Dendritic cell treated with granulocyte-macrophage colony-stimulating factor and Interleukin-4, amounts not matched to agents 40 ng/mL and 50 ng/mL, for 4 days (primary cell): ENCODE results near the gene CCNF.
"Not testable (repeated sequence)": the region's sequence is repeated elsewhere in the genome, so short reads cannot be mapped to it uniquely, and the experiment has no call there.

Experiments used
- H3K27ac Mint-ChIP-seq: one replicate; pipeline ENCODE4 v1.8.0; 2022; ENCODE audit warnings: mild to moderate bottlenecking, mixed read lengths
- H3K27me3 Mint-ChIP-seq: one replicate; pipeline ENCODE4 v1.8.0; 2022; ENCODE audit warnings: mild to moderate bottlenecking, mixed read lengths
- H3K36me3 Mint-ChIP-seq: one replicate; pipeline ENCODE4 v1.8.0; 2022; ENCODE audit warnings: low read depth, mixed read lengths
- H3K4me1 Mint-ChIP-seq: one replicate; pipeline ENCODE4 v1.8.0; 2022; ENCODE audit warnings: low read depth, mixed read lengths
- H3K4me3 Mint-ChIP-seq: one replicate; pipeline ENCODE4 v1.8.0; 2022; ENCODE audit warnings: mild to moderate bottlenecking, moderate library complexity, mixed read lengths
- H3K9me3 Mint-ChIP-seq: one replicate; pipeline ENCODE4 v1.8.0; 2022; ENCODE audit warnings: mixed read lengths
- intact Hi-C: fragments of 100-400 bp; cut with micrococcal nuclease; formaldehyde crosslinking; loops from one replicate; pipeline ENCODE4 v1.15.0; 2022

Gene CCNF

DNA sequence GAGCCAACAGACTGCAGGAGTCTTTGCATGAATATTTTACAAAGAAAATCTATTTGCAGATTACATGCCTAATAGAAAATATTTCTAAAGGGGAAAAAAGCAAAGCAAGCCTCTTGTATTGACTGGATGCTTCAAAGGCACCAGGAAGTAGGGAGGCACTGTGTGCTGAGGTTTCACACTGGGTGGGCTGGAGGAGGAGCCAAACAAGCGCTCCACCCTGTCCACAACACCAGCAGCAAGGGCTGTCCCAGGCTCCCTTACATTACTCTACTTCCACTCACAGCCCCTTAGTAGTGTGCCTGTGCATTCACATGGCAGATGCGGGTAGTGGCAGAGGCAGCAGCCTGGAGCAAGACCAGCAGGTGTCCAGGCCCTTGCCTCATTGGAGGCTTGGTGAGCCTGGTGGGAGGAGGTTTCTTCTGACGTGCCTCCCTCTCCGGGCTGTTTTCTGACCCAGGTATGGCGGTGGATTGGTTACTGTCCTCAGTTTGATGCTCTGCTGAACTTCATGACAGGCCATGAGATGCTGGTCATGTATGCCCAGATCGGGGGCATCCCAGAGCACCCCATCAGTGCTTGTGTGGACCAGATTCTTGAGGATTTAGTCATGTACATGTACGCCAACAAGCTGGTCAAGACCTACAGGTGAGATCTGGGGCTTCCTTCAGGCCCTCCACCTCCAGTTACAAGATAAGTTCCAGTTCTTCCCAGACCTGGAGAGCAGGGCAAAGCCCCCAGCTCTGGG, 7.0 kb upstream of the CCNF start:
- intact Hi-C loops, result loop anchor here (5.0 kb wide), 1 partner anchor 80 kb away; the partner anchor contains the start of gene ABCA3
- Mint-ChIP-seq H3K27me3 (peaks cover 11% of the 10 kb centered on the region), H3K4me1 (peaks cover 10% of the 10 kb centered on the region), H3K27ac (no peak overlapping the region), H3K4me3 (no peak overlapping the region), H3K36me3 (no peaks in the 10 kb centered on the region), H3K9me3 (no peaks in the 10 kb centered on the region)

DNA sequence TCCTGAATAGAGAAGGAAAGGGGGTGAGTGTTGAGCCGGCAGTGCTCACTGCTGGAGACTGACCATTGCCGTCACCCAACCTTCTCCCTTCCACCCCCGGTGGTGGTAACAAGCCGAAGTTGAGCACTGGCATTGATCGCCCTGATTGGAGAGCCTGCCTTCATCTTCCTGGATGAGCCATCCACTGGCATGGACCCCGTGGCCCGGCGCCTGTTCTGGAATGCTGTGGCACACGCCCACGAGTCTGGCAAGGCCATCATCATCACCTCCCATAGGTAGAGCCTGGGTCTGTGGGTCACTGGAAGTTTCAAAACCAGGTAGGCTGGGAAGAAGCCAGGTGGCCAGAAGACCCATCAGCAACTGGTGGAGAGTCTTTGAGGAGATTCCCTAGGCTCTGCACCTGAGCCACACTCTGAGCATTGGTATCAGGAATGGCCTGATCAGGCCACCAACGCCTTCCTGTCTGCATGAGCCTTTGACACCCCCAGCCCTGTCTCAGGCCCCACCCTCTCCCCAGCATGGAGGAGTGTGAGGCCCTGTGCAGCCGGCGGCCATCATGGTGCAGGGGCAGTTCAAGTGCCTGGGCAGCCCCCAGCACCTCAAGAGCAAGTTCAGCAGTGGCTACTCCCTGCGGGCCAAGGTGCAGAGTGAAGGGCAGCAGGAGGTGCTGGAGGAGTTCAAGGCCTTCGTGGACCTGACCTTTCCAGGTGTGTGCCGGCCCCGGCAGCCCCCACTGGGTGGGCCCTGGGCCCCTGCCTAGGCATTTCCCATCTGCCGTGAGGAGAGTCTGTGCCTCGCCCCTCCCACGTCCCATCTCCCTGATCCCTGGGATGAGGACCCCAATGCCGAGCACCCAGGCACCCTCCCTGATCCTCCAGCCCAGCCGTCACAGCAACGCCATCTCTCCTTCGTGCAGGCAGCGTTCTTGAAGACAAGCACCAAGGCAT, 4.9 kb upstream of the CCNF start:
- H3K36me3 Mint-ChIP-seq, result no peaks in the 10 kb centered on the region
- H3K27ac Mint-ChIP-seq, result no peak overlapping the region
- intact Hi-C loops, result loop anchor here (5.0 kb wide), 1 partner anchor 82 kb away; the partner anchor contains the start of gene ABCA3
- H3K4me1 Mint-ChIP-seq, result peaks cover 20% of the 10 kb centered on the region
- peaks cover 23% of the 10 kb centered on the region for H3K27me3 Mint-ChIP-seq
- no peaks in the 10 kb centered on the region for H3K9me3 Mint-ChIP-seq
- no peak overlapping the region for H3K4me3 Mint-ChIP-seq

DNA sequence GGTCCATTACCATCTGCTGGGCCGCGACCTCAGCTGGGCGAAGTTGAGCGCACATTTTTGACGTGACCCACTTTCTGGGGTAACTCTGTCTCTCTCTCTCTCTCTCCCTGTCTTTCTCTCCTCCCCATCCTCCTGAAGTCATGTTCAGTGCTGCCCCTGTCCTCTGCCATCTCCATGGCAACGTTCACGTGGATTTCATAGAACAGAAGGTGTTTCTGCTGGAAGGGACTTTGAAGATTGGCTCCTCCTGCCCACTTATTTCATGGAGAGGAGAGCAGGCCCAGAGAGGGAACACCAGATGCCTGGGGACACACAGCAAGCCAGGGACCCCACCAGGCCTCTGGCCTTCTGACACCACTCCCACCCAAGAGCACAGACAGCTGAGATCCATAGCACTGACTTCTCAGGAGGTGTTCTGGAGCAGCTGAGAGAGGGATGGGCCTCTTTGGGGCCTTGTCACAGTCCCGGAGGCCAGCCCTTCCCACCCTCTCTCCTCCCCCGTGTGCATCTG, 4.2 kb upstream of the CCNF start:
- Mint-ChIP-seq H3K36me3 (no peaks in the 10 kb centered on the region), H3K4me3 (no peak overlapping the region), H3K4me1 (peaks cover 23% of the 10 kb centered on the region), H3K9me3 (no peaks in the 10 kb centered on the region), H3K27ac (no peak overlapping the region), H3K27me3 (peaks cover 25% of the 10 kb centered on the region)
- intact Hi-C loops, result no loop called here

DNA sequence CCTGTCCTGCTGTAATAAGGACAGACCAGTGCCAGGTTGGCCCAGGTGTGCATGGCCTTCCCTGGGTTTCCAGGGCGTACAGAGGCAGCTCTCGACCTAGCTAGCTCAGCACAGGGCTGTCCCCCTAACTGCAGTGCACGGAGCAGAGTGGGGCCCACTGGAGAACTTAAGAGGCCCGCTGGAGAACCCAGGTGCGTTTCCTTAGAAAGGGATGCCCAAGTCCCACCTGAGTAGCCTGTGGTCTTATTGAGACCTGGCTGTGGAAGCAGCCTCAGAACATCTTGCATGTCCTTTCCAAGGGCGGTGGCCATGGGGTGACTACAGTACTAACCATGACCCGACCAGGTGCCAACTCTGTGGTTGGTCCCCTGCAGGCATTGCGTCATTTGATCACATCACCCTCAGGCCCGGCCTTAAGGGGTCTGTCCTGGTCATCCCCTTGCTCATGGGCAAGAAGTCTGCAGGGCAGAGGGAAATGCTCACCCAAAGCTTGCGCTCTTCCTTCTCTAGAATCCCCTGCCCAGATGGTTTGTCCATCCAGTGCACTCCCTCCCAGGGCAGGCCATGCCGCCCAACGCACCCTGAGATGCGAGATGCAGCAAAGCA, 3.3 kb upstream of the CCNF start:
- H3K36me3 Mint-ChIP-seq, result no peaks in the 10 kb centered on the region
- peaks cover 23% of the 10 kb centered on the region for H3K4me1 Mint-ChIP-seq
- peaks cover 26% of the 10 kb centered on the region for H3K27me3 Mint-ChIP-seq
- no peak overlapping the region for H3K4me3 Mint-ChIP-seq
- intact Hi-C loops, result no loop called here
- H3K27ac Mint-ChIP-seq, result no peak overlapping the region
- no peaks in the 10 kb centered on the region for H3K9me3 Mint-ChIP-seq

DNA sequence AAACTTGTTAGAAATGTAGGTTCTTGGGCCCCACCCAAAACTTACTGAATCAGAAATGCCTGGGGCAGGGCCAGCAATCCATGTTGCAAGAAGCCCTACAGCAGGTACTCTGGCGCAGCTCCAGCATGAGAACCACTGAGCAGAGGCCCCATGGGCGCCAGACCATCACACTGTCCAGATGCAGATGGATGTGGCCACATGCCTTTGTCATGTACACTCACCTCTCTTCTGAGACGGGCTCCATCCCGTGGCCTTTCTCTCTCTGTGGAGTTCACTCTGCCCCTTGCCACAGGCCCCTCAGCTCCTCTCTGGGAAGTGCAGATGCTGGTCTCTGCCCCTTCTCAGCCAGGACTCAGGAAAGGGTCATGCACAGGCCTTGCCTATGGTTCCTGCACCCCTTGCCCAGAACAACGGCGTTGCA, 2.3 kb upstream of the CCNF start:
- Mint-ChIP-seq H3K27me3 (peaks cover 21% of the 10 kb centered on the region), H3K9me3 (no peaks in the 10 kb centered on the region), H3K4me3 (no peak overlapping the region), H3K36me3 (no peaks in the 10 kb centered on the region), H3K4me1 (peaks cover 23% of the 10 kb centered on the region), H3K27ac (no peak overlapping the region)
- intact Hi-C loops, result no loop called here

DNA sequence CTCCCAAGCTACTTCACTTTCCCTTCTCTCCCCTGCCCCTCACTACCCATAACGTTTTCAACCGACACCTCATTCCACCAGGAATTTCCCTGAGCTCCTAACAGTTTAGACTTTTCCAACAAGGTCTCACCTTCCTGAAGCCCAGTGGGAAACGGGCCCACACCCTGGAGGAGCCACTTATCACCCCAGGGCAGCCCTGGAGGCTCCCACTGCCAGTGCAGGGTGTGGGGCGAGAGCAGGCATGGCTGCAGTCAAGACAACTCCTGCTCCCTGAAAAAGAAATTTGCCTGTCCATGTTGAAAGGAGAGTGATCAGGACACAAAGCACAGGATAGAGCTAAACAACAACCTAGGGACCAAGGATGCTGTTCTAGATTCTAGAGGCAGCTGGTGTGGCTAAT, 1.7 kb upstream of the CCNF start:
- no peak overlapping the region for H3K4me3 Mint-ChIP-seq
- H3K27me3 Mint-ChIP-seq, result peaks cover 21% of the 10 kb centered on the region
- peaks cover 3% of the 10 kb centered on the region for H3K36me3 Mint-ChIP-seq
- H3K27ac Mint-ChIP-seq, result no peak overlapping the region
- peaks cover 23% of the 10 kb centered on the region for H3K4me1 Mint-ChIP-seq
- no peaks in the 10 kb centered on the region for H3K9me3 Mint-ChIP-seq
- intact Hi-C loops, result no loop called here

DNA sequence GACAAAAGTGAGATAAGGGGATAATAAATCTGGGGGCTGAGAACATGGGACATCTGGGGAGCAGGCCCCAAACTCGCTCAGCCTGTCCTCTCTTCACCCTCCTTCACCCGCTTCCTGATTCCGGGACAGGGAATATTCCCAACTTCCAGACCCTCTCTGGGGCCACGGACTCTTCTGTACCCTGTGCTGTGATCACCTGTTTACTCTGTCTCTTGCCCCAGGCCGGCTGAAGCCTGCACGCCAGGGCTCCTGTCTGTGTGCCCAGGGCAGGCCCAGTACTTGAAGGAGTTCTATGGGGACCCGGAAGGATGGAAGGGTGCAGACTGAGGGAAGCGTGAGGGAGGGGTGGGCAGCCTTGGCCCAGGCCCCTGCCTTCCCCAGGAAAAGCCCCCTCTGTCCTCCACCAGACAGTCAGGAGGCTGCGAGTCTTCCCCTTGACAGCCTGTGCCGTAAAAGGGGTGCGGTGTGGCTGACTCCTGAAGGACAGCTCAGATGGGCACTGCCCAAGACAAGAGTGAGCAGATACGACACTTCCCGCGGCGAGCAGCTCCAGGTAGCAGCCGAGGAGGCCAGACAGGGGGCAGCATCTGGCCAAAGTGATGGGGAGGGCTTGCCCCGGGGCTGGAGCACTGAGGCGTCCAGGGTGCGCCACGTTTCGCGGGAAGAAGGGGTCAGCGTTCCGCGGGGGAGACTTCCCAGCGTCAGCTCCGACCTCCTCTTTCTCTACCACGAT, 1.0 kb upstream of the CCNF start:
- Mint-ChIP-seq H3K36me3 (peaks cover 9% of the 10 kb centered on the region), H3K27ac (peak overlapping the region; percentile 60), H3K4me3 (peak overlapping the region; percentile 73), H3K9me3 (no peaks in the 10 kb centered on the region), H3K27me3 (peaks cover 21% of the 10 kb centered on the region), H3K4me1 (peaks cover 23% of the 10 kb centered on the region)
- intact Hi-C loops, result no loop called here

DNA sequence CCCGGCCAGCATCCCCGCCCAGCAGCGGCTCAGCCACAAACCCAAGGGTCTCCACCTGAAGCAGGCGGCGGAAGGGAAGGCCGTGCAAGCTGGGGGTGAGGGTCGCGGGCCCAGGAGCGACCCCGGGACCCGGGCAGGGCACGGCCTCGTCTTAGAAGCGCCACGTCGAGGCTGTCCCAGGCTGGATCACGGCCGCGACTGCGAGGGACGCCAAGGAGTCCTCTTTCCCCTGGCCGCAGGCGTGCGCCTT, 538 bp upstream of the CCNF start:
- Mint-ChIP-seq H3K27me3 (peaks cover 21% of the 10 kb centered on the region), H3K36me3 (peaks cover 14% of the 10 kb centered on the region), H3K4me3 (peak overlapping the region; percentile 73), H3K9me3 (no peaks in the 10 kb centered on the region), H3K4me1 (peaks cover 23% of the 10 kb centered on the region), H3K27ac (peak overlapping the region; percentile 60)
- intact Hi-C loops, result no loop called here

DNA sequence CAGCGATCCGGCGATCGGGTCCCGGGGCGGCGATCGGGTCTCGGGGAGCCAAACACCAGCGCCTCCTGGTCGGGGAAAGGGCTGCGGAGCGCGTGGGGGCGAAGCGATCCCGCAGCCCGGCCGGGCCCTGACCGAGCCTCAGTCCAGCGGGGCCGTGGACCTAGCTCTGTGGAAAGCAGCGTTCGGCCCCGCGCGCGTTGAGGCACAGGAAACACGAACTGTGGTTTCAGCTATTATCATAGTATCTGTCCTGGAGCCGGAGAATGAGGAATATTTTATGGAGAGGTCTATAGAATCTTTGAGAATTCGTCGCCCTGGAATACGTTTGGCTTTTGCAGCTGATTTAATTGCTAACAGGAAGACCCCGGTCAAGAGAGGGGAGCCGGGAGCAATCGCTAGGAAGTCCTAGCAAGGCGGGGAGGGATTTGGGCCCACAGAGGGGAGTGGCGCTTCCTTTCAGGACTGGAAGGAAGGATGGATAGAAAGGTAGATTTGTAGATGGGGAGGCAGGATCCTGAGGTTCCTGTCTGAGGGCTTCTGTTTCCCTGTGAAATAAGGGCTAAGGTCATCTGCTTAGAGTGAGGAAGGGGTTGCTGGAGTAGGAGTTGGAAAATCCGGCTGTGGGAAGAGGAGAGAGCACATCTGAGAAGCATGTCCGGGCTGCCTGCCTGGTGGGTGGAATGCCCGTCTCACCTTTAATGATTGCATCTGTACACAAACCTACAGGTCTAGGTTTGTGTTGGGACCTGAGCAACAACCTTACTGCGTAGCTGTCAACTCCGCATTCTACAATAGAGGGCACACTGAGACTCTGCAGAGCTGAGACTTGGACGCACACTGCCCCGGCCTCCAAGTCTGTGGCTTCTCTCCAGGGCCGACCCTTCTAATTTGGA, 770 bp downstream of the CCNF start:
- Mint-ChIP-seq H3K4me1 (peaks cover 23% of the 10 kb centered on the region), H3K27ac (peak overlapping the region; percentile 41), H3K9me3 (no peaks in the 10 kb centered on the region), H3K36me3 (peaks cover 15% of the 10 kb centered on the region), H3K4me3 (peak overlapping the region; percentile 79), H3K27me3 (peaks cover 21% of the 10 kb centered on the region)
- intact Hi-C loops, result no loop called here

DNA sequence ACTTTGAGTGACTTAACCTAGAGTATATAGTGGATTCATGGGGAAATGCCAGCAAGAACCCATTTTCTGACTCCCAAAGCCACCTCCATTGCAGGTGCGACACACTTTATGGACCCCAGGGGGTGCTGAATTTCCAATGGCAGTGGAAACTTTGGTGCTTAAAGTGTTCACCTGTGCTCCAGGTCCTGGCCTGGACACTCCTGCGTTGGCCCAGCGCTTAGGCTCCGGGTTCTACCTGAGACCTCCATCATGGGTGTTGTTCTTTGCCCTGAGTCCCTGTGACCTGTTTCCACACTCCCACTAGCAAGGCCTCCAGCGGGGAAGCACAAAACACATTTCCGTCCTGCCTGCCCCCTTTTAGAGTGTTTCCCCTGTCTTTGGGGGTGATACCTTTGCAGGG, 3.0 kb downstream of the CCNF start:
- Mint-ChIP-seq H3K27ac (no peak overlapping the region), H3K4me3 (no peak overlapping the region), H3K9me3 (no peaks in the 10 kb centered on the region), H3K4me1 (peaks cover 23% of the 10 kb centered on the region), H3K27me3 (peaks cover 15% of the 10 kb centered on the region), H3K36me3 (peaks cover 32% of the 10 kb centered on the region)
- intact Hi-C loops, result no loop called here

DNA sequence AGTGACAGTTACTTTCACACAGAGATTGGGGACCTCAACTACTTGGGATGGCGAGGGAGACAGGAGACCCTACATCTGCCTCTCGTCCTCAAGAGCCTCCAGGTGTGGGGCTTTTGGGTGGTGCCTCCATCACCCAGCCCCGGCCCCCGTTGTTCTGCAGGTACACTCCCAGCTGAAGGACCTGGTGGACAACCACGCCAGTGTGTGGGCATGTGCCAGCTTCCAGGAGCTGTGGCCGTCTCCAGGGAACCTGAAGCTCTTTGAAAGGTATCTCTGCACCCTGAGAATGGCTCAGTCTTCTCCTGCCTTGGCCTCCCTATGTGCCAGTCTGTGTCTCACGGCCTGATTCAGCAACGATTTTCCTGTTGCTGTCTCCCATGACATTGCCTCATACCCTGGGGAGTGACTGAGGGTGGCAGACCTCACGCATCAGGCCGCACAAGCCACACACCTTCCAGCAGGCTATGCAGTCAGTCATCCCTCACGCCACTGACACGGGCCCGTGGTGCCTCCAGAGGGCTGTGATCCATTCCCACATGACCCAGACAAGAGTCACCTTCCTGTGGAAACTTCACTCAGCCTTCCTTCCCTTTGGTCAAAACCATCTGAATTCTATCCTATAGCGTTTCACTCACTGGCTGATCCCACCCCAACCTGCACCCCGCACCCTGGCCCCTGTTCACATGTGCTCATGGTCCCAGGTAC, 3.7 kb downstream of the CCNF start:
- Mint-ChIP-seq H3K4me1 (peaks cover 21% of the 10 kb centered on the region), H3K9me3 (no peaks in the 10 kb centered on the region), H3K27me3 (peaks cover 12% of the 10 kb centered on the region), H3K4me3 (no peak overlapping the region), H3K36me3 (peaks cover 39% of the 10 kb centered on the region), H3K27ac (no peak overlapping the region)
- intact Hi-C loops, result no loop called here

DNA sequence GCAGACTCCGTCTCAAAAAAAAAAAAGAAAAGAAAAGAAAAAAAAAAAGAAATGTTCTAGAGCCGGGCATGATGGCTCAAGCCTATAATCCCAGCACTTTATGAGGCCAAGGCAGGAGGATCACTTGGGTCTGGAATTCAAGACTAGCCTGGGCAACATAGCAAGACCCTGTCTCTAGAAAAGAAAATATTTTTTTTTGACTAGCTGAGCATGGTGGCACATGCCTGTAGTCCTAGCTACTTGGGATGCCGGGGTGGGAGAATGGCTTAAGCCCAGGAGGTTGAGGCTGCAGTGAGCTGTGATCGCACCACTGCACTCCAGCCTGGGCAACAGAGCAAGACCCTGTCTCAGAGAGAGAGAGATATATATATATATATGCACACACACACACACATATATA, 6.0 kb downstream of the CCNF start:
- H3K9me3 Mint-ChIP-seq, H3K4me3 Mint-ChIP-seq, H3K27ac Mint-ChIP-seq, H3K27me3 Mint-ChIP-seq, H3K4me1 Mint-ChIP-seq, intact Hi-C loops: not testable (repeated sequence)
- peaks cover 62% of the 10 kb centered on the region for H3K36me3 Mint-ChIP-seq
